A549 (cell line): ENCODE results near the gene LPO.

Experiments used
- BHLHE40 ChIP-seq: IDR thresholded peaks from 2 replicates; pipeline ENCODE4 v1.6.1; 2012; ENCODE audit warnings: low read depth, low read length, inconsistent platforms
- CHD2 ChIP-seq: fragments of 150-350 bp; IDR thresholded peaks from 2 replicates; pipeline ENCODE4 v1.6.1; 2014; ENCODE audit warnings: low read length; ENCODE audit not compliant: partially characterized antibody
- CHD4 ChIP-seq: fragments of 200-600 bp; sonication (generic); IDR thresholded peaks from 2 replicates; pipeline ENCODE4 v1.6.1; 2016; ENCODE audit warnings: antibody characterized with exemption, mild to moderate bottlenecking, borderline replicate concordance
- CTCF ChIP-seq: fragments of >200 bp; sonication (Bioruptor Twin); formaldehyde crosslinking; IDR thresholded peaks from 3 replicates; pipeline ENCODE4 v1.5.1; 2016
- EHMT2 ChIP-seq: fragments of 200-600 bp; sonication (generic); IDR thresholded peaks from 2 replicates; pipeline ENCODE4 v1.6.1; 2016; ENCODE audit warnings: antibody characterized with exemption, low read depth, mild to moderate bottlenecking, moderate library complexity
- HDAC2 ChIP-seq: fragments of 200-600 bp; sonication (generic); IDR thresholded peaks from 2 replicates; pipeline ENCODE4 v1.6.1; 2016
- JUN ChIP-seq, 2 experiments: fragments of >200 bp; sonication (Bioruptor Twin); formaldehyde crosslinking; IDR thresholded peaks; 2 replicates in 1 of 2; 3 replicates in 1 of 2; pipeline ENCODE4 v1.6.1; 2016 to 2017
- MAX ChIP-seq: IDR thresholded peaks from 2 replicates; pipeline ENCODE4 v1.6.1; 2012
- NFE2L2 ChIP-seq: fragments of 150-350 bp; conservative IDR thresholded peaks from 2 replicates; pipeline ENCODE4 v1.6.1; 2014; ENCODE audit warnings: low read length
- POLR2A ChIP-seq: IDR thresholded peaks from 2 replicates; pipeline ENCODE4 v1.6.1; 2012; ENCODE audit warnings: mild to moderate bottlenecking, low read length
- POLR2AphosphoS2 ChIP-seq: conservative IDR thresholded peaks from 2 replicates; pipeline ENCODE4 v1.6.1; 2012; ENCODE audit warnings: low read length, improper control_type of control experiment, inconsistent platforms
- RFX5 ChIP-seq: fragments of 450-650 bp; IDR thresholded peaks from 2 replicates; pipeline ENCODE4 v1.7.1; 2014; ENCODE audit warnings: antibody characterized with exemption, mild to moderate bottlenecking, moderate library complexity
- RNF2 ChIP-seq: fragments of 200-600 bp; sonication (generic); IDR thresholded peaks from 2 replicates; pipeline ENCODE4 v1.6.1; 2016; ENCODE audit warnings: low read depth, mild to moderate bottlenecking, antibody characterized with exemption, moderate library complexity, borderline replicate concordance
- USF2 ChIP-seq: fragments of 450-650 bp; IDR thresholded peaks from 2 replicates; pipeline ENCODE4 v1.6.1; 2014; ENCODE audit warnings: antibody characterized with exemption

GRCh38 chr17:58309918-58310259 is 71.5 kb downstream of the LPO start:
- TF ChIP-seq POLR2A (no peak), POLR2AphosphoS2 (no peak), CTCF (no peak), RFX5 (no peak), HDAC2 (no peak), NFE2L2 (no peak), MAX (no peak), USF2 (no peak), CHD4 (no peak), RNF2 (no peak), EHMT2 (no peak), CHD2 (no peak), BHLHE40 (no peak), JUN (IDR thresholded peaks at IDR 0.05) (no peak)
